ENCODE measurements around the gene CLMP. TPM values are rescaled to one million over a fixed set of nuclear protein-coding genes. Genes with fewer than 3 reads are reported as not detected.

CLMP gene
- total RNA-seq: under 1 TPM in 1 of 2 experiments, not detected in 1; 0.09 TPM

GRCh38 chr11:123195188-123196059 is at the start of gene CLMP:
Gene CLMP (minus strand): TSS chr11:123195248. CDS start chr11:123194940, 308 bp downstream.
- Mint-ChIP-seq H3K4me1 (ENCODE audit: low read depth) (peaks cover 21% of the 10 kb centered on the region), H3K27me3 (peaks cover 50% of the 10 kb centered on the region), H3K36me3 (ENCODE audit: low read depth) (no peaks in the 10 kb centered on the region), H3K27ac (no peak within 1 kb of the TSS), H3K9me3 (no peaks in the 10 kb centered on the region), H3K4me3 (peak within 1 kb of the TSS; percentile 63)
- ATAC-seq (peak; percentile 41), DNase-seq (peak; percentile 14)
- intact Hi-C loops (cut with micrococcal nuclease): no loop called here
- POLR2A ChIA-PET: no interaction called here
- TF ChIP-seq CTCF (IDR thresholded peaks at IDR 0.05): no peak
- CTCF ChIA-PET: interaction anchor here (1.3 to 1.6 kb wide), 2 partner anchors 51 to 85 kb away, joined by 3 to 5 read pairs; no protein-coding TSS in a partner anchor

GRCh38 chr11:123241874-123242543 is 47.0 kb upstream of the CLMP start:
- ATAC-seq (no peak), DNase-seq (no peak)
- Mint-ChIP-seq H3K4me1 (ENCODE audit: low read depth) (peaks cover 2% of the 10 kb centered on the region), H3K9me3 (no peaks in the 10 kb centered on the region), H3K4me3 (no peak overlapping the region), H3K27ac (no peak overlapping the region), H3K36me3 (ENCODE audit: low read depth) (no peaks in the 10 kb centered on the region), H3K27me3 (peaks cover 3% of the 10 kb centered on the region)
- intact Hi-C loops (cut with micrococcal nuclease): no loop called here
- no peak for TF ChIP-seq CTCF (IDR thresholded peaks at IDR 0.05)
- POLR2A ChIA-PET: no interaction called here
- CTCF ChIA-PET: interaction anchor here (1.4 to 3.7 kb wide), 2 partner anchors 19 to 131 kb away, joined by 5 to 17 read pairs; no protein-coding TSS in a partner anchor

GRCh38 chr11:123241294-123241693 is 46.2 kb upstream of the CLMP start:
- intact Hi-C loops (cut with micrococcal nuclease): no loop called here
- no peak for DNase-seq
- Mint-ChIP-seq H3K27ac (no peak overlapping the region), H3K27me3 (peaks cover 1% of the 10 kb centered on the region), H3K4me3 (no peak overlapping the region), H3K9me3 (no peaks in the 10 kb centered on the region), H3K4me1 (ENCODE audit: low read depth) (no peaks in the 10 kb centered on the region), H3K36me3 (ENCODE audit: low read depth) (no peaks in the 10 kb centered on the region)
- CTCF ChIA-PET: interaction anchor here (1.4 to 3.7 kb wide), 3 partner anchors 20 to 131 kb away, joined by 5 to 17 read pairs (median 5); no protein-coding TSS in a partner anchor
- no peak for ATAC-seq
- POLR2A ChIA-PET: no interaction called here
- no peak for TF ChIP-seq CTCF (IDR thresholded peaks at IDR 0.05)

- ChIA-PET POLR2A (no interaction called here), CTCF (interaction anchor here (1.1 to 3.7 kb wide), 6 partner anchors 8 to 136 kb away, joined by 3 to 17 read pairs (median 4); no protein-coding TSS in a partner anchor)
- DNase-seq (no peak), ATAC-seq (no peak)
- Mint-ChIP-seq H3K27ac (no peak overlapping the region), H3K27me3 (no peaks in the 10 kb centered on the region), H3K36me3 (ENCODE audit: low read depth) (no peaks in the 10 kb centered on the region), H3K4me1 (ENCODE audit: low read depth) (no peaks in the 10 kb centered on the region), H3K4me3 (no peak overlapping the region), H3K9me3 (no peaks in the 10 kb centered on the region)
- intact Hi-C loops (cut with micrococcal nuclease): no loop called here
- TF ChIP-seq CTCF (IDR thresholded peaks at IDR 0.05): no peak
Observed at GRCh38 chr11:123239191-123240150, 44.4 kb upstream of the CLMP start.
